K562 (cell line): Measurements from ENCODE around the gene CHURC1. TPM values are rescaled to one million over a fixed set of nuclear protein-coding genes. Genes with fewer than 3 reads are reported as not detected.

Experiments
- ATAC-seq: fragments of 200-7000 bp; cut with Tn5 transposase; 3 replicates; pipeline ENCODE4 v1.9.1; 2020; ENCODE audit warnings: moderate library complexity
- BruUV-seq: library from RNA; stranded (reverse); fragments of 400-500 nt; replicated peaks from 2 replicates; lab custom pipeline; 2021; lab: Mats Ljungman, UMichigan
- CTCF ChIA-PET: fragments of 300-600 bp; formaldehyde crosslinking; extraction: SDS; loops from one replicate; lab custom pipeline; 2021; ENCODE audit warnings: low intra/inter-chr PET ratio; lab: Yijun Ruan, JAX
- POLR2A ChIA-PET: fragments of 300-600, 350-650 bp; sonication (Branson Sonifier 250); formaldehyde crosslinking; extraction: SDS; loops from one replicate; lab custom pipeline; 2021; ENCODE audit warnings: antibody characterized with exemption, inconsistent platforms; lab: Yijun Ruan, JAX
- DNase-seq, 4 experiments: peaks; one replicate each; pipeline versions ENCODE4 v3.0.0 to v3.0.0-alpha.2; 2011 to 2018; ENCODE audit warnings: low spot score in 3 of 4, mixed read lengths in 3 of 4; ENCODE audit errors: extremely low read depth in 1 of 4
- FAIRE-seq: peaks from 2 replicates; lab custom pipeline; 2011; peaks lifted over from hg19 to GRCh38; lab: Jason Lieb, UNC
- H2AFZ ChIP-seq: 2 replicates; pipeline ENCODE4 v1.6.0; 2011; ENCODE audit warnings: low read depth, low read length, control low read depth, inconsistent platforms
- H3K27ac ChIP-seq: fragments of 200-600 bp; 3 replicates; pipeline ENCODE4 v1.8.0; 2011; ENCODE audit warnings: low read depth, mild to moderate bottlenecking, control low read depth, inconsistent platforms, low read length, moderate library complexity, mixed read lengths; ENCODE audit errors: extremely low read depth
- H3K27me3 ChIP-seq, 2 experiments: fragments of 300-600 bp in 1 of 2; 2 replicates in 1 of 2; 3 replicates in 1 of 2; pipeline versions ENCODE4 v1.6.0 to v1.8.0; 2011; ENCODE audit warnings: inconsistent platforms in 2 of 2, low read length in 2 of 2, mild to moderate bottlenecking in 1 of 2, mixed read lengths in 1 of 2, moderate library complexity in 1 of 2; ENCODE audit not compliant: control insufficient read depth in 2 of 2, insufficient read depth in 2 of 2
- H3K36me3 ChIP-seq: fragments of 300-600 bp; 3 replicates; pipeline ENCODE4 v1.8.0; 2011; ENCODE audit warnings: mild to moderate bottlenecking, low read length, inconsistent platforms; ENCODE audit not compliant: control insufficient read depth, insufficient read depth
- H3K4me1 ChIP-seq, 2 experiments: fragments of 200-600 bp in 1 of 2; replicated peaks in 1 of 2; 2 replicates in 1 of 2; 3 replicates in 1 of 2; pipeline versions ENCODE4 v1.5.1 to v1.8.0; 2011; ENCODE audit warnings: inconsistent platforms in 2 of 2, low read length in 2 of 2, mild to moderate bottlenecking in 1 of 2, mixed read lengths in 1 of 2, moderate library complexity in 1 of 2; ENCODE audit not compliant: control insufficient read depth in 2 of 2, insufficient read depth in 2 of 2
- H3K4me2 ChIP-seq: 2 replicates; pipeline ENCODE4 v1.6.1; 2011; ENCODE audit warnings: low read length, control low read depth, inconsistent platforms, mixed read lengths; ENCODE audit not compliant: insufficient read depth
- H3K4me3 ChIP-seq: fragments of 200-600 bp; sonication (generic), shearing (Covaris generic); 2 replicates; pipeline ENCODE4 v1.5.1; 2016; ENCODE audit warnings: control low read depth, inconsistent platforms
- H3K79me2 ChIP-seq: fragments of 200-600 bp; 3 replicates; pipeline ENCODE4 v1.8.0; 2011; ENCODE audit warnings: low read length, inconsistent platforms; ENCODE audit not compliant: control insufficient read depth, insufficient read depth
- H3K9ac ChIP-seq, 2 experiments: 2 replicates each; pipeline versions ENCODE4 v1.6.0 to v1.6.1; 2011; ENCODE audit warnings: low read depth in 2 of 2, low read length in 2 of 2, control low read depth in 1 of 2, inconsistent platforms in 1 of 2, mild to moderate bottlenecking in 1 of 2, mixed read lengths in 1 of 2; ENCODE audit not compliant: insufficient read depth in 1 of 2
- H3K9me1 ChIP-seq: one replicate; pipeline ENCODE4 v1.6.0; 2011; ENCODE audit warnings: inconsistent platforms, mild to moderate bottlenecking, low read length, moderate library complexity; ENCODE audit not compliant: control insufficient read depth, insufficient read depth
- H3K9me3 ChIP-seq: replicated peaks from 2 replicates; pipeline ENCODE4 v1.5.1; 2011; ENCODE audit warnings: low read depth, low read length, inconsistent platforms; ENCODE audit not compliant: control insufficient read depth, insufficient read depth
- H4K20me1 ChIP-seq: replicated peaks from 2 replicates; pipeline ENCODE4 v1.6.1; 2011; ENCODE audit warnings: low read length, inconsistent platforms, mixed read lengths; ENCODE audit not compliant: control insufficient read depth, insufficient read depth
- ELF2 ChIP-seq: fragments of 250-450 bp; sonication (Bioruptor Pico); IDR thresholded peaks from 2 replicates; pipeline ENCODE4 v1.5.0; 2021; ENCODE audit warnings: mild to moderate bottlenecking
- THRAP3 ChIP-seq: fragments of 450-650 bp; IDR thresholded peaks from 2 replicates; pipeline ENCODE4 v1.6.1; 2016; ENCODE audit warnings: mild to moderate bottlenecking, inconsistent platforms, borderline replicate concordance
- TSC22D4 ChIP-seq: fragments of 450-650 bp; IDR thresholded peaks from 2 replicates; pipeline ENCODE4 v1.6.1; 2016; ENCODE audit warnings: missing genetic modification characterization, missing biosample characterization, control low read depth
- ZNF274 ChIP-seq: IDR thresholded peaks from 2 replicates; pipeline ENCODE4 v1.6.1; 2011; ENCODE audit warnings: low read depth, mild to moderate bottlenecking, low read length, moderate library complexity, borderline replicate concordance
- ZNF316 ChIP-seq: fragments of 450-650 bp; IDR thresholded peaks from 2 replicates; pipeline ENCODE4 v1.6.1; 2016
- ZNF644 ChIP-seq: fragments of 200-800 bp; sonication (Bioruptor generic); IDR thresholded peaks from 2 replicates; pipeline ENCODE4 v1.6.1; 2016; ENCODE audit warnings: low read depth, missing genetic modification characterization, missing compliant biosample characterization
- ZNF707 ChIP-seq: fragments of 250-450 bp; sonication (Bioruptor Pico); conservative IDR thresholded peaks from 2 replicates; pipeline ENCODE4 v1.8.0; 2022; ENCODE audit warnings: inconsistent platforms, mild to moderate bottlenecking, moderate library complexity
- ZNF717 ChIP-seq: fragments of 250-450 bp; sonication (Bioruptor Pico); IDR thresholded peaks from 2 replicates; pipeline ENCODE4 v1.5.0; 2021
- ZZZ3 ChIP-seq: fragments of 450-650 bp; IDR thresholded peaks from 2 replicates; pipeline ENCODE4 v1.6.1; 2016; ENCODE audit warnings: antibody characterized with exemption, mild to moderate bottlenecking, moderate library complexity
- WGBS: fragments of 100-300 bp; shearing (Covaris generic); methylation state at CpG from one replicate; pipeline ENCODE4 v1.1.6; 2016; ENCODE audit warnings: low coverage, mixed read lengths; ENCODE audit not compliant: insufficient coverage; ENCODE audit errors: missing lambda C conversion rate; 5-methylcytosine and 5-hydroxymethylcytosine counted together
- in situ Hi-C: fragments of 300-500 bp; cut with MboI; formaldehyde crosslinking; loops from 4 replicates; pipeline ENCODE4 v1.15.0; 2018; ENCODE audit warnings: inconsistent platforms, mixed read lengths
- intact Hi-C: fragments of 100-400 bp; cut with micrococcal nuclease; formaldehyde crosslinking; loops from 2 replicates; pipeline ENCODE4 v1.14.2; 2022
- polyA plus RNA-seq, 8 experiments: library from polyadenylated mRNA; depleted of rRNA in 4 of 8; stranded (reverse) in 5 of 8; unstranded in 3 of 8; fragments of >200 nt; fragmentation: Nextera tagmentation in 2 of 8; fragmentation: Illumina TruSeq in 1 of 8; extraction: Ambion mirVana in 2 of 8; extraction: Trizol in 1 of 8; gene quantifications; 2 replicates each; pipeline versions ENCODE4 v1.2.1 to v1.2.3, GENCODE V29; 2011 to 2014; ENCODE audit warnings: inconsistent platforms in 1 of 8, missing spikeins in 1 of 8
- total RNA-seq, 7 experiments: library from RNA; depleted of rRNA in 6 of 7; stranded (reverse); fragments of >200 nt in 6 of 7; fragmentation: Illumina TruSeq in 2 of 7; extraction: Trizol in 2 of 7; gene quantifications; 2 replicates each; pipeline versions ENCODE4 v1.2.1 to v1.2.3, GENCODE V29; 2011 to 2021; ENCODE audit warnings: low replicate concordance in 1 of 7
- TF ChIP-seq, protein P1 (sequence below), 2 experiments: fragments of 450-650 bp; IDR thresholded peaks; 2 replicates each; pipeline ENCODE4 v1.6.1; 2016; ENCODE audit warnings: mild to moderate bottlenecking in 2 of 2, borderline replicate concordance in 1 of 2, low read depth in 1 of 2, moderate library complexity in 1 of 2
- TF ChIP-seq, protein P2 (sequence below): fragments of 450-650 bp; IDR thresholded peaks from 2 replicates; pipeline ENCODE4 v1.6.1; 2014; ENCODE audit warnings: low read depth, mild to moderate bottlenecking, moderate library complexity, borderline replicate concordance

Gene CHURC1
- total and polyA plus RNA-seq, 9 of the 15 experiments (the other 6 are each of a cell fraction or from before 2014, with no cell fraction given): 27.3 to 239 (median 45.6) TPM

DNA sequence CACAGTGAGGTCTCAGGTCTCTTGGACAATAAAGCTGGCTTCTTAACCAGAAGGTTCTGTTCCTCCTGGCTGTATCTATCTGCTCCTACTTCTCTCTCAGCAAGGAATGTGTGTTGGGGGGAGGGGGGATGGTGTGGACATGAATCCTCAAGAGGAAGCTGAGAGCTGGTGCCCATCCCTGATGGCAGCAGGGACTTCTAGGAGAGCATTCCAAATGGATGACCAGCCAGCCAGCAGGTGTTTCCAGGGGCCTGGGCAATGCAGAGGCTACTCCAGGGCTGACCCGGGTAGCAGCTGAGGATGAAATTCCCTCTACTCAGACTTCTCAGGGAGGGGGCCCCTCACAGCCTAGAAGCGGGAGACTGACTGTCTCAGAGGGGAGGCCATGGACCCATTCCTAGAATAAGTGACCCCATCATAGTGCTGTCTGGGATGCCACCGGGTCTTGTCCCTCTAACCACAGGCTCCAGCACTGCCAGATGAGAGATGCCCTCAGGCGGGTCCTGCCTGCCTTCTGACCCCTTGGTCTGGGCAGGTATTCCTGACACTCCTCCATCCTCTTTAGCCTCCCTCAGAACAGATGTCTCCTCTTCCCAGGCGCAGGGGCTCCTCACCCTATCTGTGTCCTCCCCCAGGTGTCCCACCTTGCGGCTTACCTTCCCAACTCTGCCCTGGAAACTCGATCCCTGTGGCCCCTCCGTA, 56.7 kb downstream of the CHURC1 start:
- Histone ChIP-seq H3K9me3 (no peaks in the 10 kb centered on the region), H3K27me3 (peaks cover 4 to 25% of the 10 kb centered on the region in 2 experiments; a peak in 3 of 5 replicates), H3K9ac (no peak overlapping the region), H3K36me3 (no peaks in the 10 kb centered on the region), H4K20me1 (no peaks in the 10 kb centered on the region; the same call in 1 of the 2 replicates), H3K27ac (no peak overlapping the region), H2AFZ (no peak overlapping the region), H3K4me1 (peaks cover 0 to 13% of the 10 kb centered on the region in 2 experiments; a peak in 2 of 5 replicates), H3K4me3 (no peak overlapping the region), H3K4me2 (no peak overlapping the region), H3K9me1 (no peaks in the 10 kb centered on the region), H3K79me2 (no peaks in the 10 kb centered on the region)
- ATAC-seq: no peak
- BruUV-seq: no TSS peak
- FAIRE-seq: no peak
- ChIA-PET CTCF (no interaction called here), POLR2A (interaction anchor here (1.0 to 1.2 kb wide), 3 partner anchors 9 to 29 kb away, joined by 3 read pairs; no protein-coding TSS in a partner anchor)
- 40% methylated on average over 2 of the region's 8 CpGs for WGBS
- in situ Hi-C loops (no loop called here), intact Hi-C loops (no loop called here)
- DNase-seq: no peak
- TF ChIP-seq TSC22D4 (tag) (no peak), ZNF717 (no peak), ZNF644 (no peak), THRAP3 (no peak), ZNF707 (CRISPR knock-in tag) (no peak), ZZZ3 (no peak), ZNF316 (no peak), ELF2 (CRISPR knock-in tag) (no peak), ZNF274 (no peak)
- TF ChIP-seq, protein P1, sequence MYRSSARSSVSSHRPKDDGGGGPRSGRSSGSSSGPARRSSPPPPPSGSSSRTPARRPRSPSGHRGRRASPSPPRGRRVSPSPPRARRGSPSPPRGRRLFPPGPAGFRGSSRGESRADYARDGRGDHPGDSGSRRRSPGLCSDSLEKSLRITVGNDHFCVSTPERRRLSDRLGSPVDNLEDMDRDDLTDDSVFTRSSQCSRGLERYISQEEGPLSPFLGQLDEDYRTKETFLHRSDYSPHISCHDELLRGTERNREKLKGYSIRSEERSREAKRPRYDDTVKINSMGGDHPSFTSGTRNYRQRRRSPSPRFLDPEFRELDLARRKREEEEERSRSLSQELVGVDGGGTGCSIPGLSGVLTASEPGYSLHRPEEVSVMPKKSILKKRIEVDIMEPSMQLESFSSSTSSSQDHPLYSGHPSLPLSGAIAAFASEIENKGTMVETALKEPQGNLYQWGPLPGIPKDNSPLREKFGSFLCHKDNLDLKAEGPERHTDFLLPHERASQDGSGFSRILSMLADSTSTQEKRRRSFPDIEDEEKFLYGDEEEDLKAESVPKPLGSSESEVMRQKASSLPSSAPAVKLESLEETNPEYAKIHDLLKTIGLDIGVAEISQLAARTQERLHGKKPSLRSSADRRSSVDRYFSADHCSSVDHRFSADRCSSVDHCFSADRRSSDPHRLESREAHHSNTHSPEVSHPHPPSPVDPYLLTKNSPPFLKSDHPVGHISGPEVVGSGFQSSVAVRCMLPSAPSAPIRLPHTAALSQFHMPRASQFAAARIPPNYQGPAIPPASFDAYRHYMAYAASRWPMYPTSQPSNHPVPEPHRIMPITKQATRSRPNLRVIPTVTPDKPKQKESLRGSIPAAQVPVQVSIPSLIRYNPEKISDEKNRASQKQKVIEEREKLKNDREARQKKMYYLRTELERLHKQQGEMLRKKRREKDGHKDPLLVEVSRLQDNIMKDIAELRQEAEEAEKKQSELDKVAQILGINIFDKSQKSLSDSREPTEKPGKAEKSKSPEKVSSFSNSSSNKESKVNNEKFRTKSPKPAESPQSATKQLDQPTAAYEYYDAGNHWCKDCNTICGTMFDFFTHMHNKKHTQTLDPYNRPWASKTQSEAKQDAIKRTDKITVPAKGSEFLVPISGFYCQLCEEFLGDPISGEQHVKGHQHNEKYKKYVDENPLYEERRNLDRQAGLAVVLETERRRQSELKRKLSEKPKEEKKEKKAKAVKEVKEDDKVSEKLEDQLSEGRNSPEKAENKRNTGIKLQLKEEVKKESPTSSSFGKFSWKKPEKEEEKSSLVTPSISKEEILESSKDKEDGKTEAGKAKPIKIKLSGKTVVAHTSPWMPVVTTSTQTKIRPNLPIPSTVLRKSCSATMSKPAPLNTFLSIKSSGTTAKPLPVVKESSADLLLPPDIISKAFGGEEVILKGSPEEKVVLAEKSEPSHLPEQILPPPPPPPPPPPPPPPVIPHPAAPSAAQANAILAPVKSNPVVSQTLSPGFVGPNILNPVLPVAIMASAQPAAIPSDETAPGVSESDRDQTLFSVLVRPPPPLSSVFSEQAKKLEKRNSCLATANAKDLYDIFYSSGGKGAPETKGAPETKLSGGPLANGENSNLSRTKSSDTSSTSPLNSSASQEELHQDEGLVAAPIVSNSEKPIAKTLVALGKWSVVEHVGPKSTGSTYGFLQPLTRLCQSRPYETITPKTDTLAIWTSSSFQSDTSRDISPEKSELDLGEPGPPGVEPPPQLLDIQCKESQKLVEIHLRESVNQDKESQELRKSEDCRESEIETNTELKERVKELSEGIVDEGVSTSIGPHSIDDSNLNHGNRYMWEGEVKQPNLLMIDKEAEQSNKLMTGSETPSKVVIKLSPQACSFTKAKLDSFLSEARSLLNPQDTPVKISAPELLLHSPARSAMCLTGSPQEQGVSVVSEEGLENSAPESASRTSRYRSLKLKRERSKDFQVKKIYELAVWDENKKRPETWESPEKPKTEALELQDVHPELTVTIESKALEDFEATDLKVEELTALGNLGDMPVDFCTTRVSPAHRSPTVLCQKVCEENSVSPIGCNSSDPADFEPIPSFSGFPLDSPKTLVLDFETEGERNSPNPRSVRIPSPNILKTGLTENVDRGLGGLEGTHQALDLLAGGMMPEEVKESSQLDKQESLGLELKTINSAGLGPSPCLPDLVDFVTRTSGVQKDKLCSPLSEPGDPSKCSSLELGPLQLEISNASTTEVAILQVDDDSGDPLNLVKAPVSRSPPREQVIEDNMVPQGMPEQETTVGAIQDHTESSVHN (IDR thresholded peaks at IDR 0.05; ENCODE audit: borderline replicate concordance in 1 of 2, low read depth in 1 of 2): no peak
- TF ChIP-seq, protein P2, sequence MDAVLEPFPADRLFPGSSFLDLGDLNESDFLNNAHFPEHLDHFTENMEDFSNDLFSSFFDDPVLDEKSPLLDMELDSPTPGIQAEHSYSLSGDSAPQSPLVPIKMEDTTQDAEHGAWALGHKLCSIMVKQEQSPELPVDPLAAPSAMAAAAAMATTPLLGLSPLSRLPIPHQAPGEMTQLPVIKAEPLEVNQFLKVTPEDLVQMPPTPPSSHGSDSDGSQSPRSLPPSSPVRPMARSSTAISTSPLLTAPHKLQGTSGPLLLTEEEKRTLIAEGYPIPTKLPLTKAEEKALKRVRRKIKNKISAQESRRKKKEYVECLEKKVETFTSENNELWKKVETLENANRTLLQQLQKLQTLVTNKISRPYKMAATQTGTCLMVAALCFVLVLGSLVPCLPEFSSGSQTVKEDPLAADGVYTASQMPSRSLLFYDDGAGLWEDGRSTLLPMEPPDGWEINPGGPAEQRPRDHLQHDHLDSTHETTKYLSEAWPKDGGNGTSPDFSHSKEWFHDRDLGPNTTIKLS: no peak
